GM18858 (cell line): ENCODE measurements around the gene GPT2.
"Not testable (repeated sequence)": the region's sequence is repeated elsewhere in the genome, so short reads cannot be mapped to it uniquely, and the experiment has no call there.

Source experiments
- ATAC-seq: cut with Tn5 transposase; IDR thresholded peaks from one replicate; pipeline ENCODE4 v1.9.1; 2021; ENCODE audit not compliant: unreplicated experiment

Gene GPT2

DNA sequence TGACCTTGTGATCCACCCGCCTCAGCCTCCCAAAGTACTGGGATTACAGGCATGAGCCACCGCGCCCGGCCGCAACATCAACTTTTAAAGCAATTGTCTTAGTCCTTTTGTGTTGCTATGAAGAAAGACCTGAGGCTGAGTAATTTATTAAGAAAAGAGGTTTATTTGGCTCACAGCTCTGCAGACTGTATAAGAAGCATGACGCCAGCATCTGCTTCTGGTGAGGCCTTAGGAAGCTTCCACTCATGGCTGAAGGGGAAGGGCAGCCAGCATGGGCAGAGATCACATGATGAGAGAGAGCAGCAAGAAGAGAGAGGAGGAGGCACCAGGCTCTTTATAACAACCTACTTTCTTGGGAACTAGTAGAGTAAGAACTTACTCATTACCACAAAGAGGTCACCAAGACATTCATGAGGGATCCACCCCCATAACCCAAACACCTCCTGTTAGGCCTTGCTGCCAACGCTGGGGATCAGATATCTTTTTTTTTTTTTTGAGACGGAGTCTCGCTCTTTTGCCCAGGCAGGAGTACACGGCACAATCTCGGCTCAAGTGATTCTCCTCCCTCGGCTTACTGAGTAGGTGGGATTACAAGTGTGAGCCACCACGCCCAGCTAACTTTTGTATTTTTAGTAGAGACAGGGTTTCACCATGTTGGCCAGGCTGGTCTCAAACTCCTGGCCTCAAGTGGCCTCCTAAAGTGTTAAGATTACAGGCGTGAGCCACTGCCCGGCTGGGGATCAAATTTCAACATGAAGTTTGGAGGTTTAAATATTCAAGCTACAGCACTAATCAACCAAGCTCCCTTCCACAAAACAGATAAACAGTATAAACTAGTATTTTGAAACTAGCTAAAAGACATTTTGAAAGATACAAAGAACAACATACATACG is 21.4 kb upstream of the GPT2 start:
- ATAC-seq = no peak

DNA sequence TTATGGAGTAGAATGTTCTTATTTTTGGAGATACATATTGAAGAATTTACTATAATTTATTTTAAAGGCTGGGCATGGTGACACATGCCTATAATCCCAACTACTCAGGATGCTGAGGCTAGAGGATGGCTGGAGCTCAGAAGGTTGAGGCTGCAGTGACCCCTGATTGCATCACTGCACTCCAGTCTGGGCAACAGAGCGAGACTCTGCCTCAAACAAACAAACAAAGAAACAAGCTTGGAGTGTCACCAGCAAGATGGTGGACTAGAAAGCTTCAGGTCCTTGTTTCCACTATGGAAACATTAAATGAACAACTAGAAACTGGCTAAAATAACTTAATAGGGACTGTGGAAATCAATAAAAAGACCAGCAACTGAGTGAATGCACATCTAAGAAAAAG is 17.9 kb upstream of the GPT2 start:
- ATAC-seq = no peak

DNA sequence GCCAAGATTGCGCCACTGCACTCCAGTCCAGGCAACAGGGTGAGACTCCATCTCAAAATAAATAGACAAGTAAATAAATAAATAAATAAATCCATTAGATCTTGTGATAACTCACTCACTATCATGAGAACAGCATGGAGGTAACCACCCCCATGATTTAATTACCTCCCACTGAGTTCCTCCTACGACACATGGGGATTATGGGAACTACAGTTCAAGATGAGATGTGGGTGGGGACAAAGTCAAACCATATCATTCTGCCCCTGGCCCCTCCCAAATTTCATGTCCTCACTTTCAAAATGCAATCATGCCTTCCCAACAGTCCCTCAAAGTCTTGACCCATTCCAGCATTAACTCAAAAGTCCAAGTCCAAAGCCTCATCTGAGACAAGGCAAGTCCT is 16.7 kb upstream of the GPT2 start:
- not testable (repeated sequence) for ATAC-seq

DNA sequence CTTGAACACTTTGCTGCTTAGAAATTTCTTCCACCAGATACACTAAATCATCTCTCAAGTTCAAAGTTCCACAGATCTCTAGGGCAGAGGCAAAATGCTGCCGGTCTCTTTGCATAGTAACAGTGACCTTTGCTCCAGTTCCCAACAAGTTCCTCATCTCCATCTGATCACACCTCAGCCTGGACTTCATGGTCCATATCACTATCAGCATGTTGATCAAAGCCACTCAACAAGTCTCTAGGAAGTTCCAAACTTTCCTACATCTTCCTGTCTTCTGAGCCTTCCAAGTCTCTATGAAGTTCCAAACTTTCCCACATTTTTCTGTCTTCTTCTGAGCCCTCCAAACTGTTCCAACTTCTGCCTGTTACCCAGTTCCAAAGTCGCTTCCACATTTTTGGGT is 15.3 kb upstream of the GPT2 start:
- ATAC-seq = not testable (repeated sequence)

DNA sequence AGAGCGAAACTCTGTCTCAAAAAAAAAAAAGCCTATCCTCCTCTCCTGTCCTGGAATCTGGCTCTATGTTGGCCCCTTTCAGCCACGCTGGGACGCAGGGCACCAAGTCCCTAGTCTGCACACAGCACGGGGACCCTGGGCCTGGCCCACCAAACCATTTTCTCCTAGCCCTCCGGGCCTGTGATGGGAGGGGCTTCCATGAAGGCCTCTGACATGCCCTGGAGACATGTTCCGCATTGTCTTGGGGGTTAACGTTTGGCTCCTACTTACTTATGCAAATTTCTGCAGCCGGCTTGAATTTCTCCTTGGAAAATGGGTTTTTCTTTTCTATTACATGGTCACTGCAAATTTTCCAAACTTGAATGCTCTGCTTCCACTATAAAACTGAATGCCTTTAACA is 12.6 kb upstream of the GPT2 start:
- ATAC-seq = no peak

DNA sequence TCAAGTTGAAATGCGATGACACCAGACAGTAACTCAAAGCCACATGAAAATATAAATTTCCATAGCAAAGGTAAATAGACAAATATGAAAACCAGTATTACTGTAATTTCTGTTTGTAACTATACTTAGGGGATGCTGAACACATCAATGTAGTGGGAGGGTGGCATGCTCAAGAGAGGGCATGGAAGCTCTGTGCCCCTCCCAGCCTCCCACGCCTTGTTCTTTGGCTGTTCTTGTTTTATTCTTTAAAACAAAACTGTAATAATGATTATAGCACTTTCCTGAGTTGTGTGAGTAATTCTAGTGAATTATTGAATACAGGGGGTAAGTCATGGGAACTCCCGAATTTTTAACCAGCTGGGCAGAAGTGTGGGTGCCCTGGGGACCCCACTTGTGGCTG is 11.0 kb upstream of the GPT2 start:
- ATAC-seq = no peak

DNA sequence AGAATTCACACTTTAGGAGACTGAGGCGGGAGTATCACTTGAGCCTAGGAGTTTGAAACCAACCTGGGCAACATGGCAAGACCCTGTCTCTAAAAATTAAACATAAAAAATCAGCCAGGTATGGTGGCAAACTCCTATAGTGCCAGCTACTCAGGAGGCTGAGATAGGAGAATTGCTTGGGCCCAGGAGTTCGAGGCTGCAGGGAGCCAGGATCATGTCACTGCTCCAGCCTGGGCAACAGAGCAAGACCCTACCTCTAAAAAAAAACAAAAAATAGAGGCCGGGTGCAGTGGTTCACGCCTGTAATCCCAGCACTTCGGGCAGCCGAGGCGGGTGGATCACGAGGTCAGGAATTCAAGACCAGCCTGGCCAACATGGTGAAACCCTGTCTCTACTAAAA is 8.9 kb upstream of the GPT2 start:
- ATAC-seq = no peak

DNA sequence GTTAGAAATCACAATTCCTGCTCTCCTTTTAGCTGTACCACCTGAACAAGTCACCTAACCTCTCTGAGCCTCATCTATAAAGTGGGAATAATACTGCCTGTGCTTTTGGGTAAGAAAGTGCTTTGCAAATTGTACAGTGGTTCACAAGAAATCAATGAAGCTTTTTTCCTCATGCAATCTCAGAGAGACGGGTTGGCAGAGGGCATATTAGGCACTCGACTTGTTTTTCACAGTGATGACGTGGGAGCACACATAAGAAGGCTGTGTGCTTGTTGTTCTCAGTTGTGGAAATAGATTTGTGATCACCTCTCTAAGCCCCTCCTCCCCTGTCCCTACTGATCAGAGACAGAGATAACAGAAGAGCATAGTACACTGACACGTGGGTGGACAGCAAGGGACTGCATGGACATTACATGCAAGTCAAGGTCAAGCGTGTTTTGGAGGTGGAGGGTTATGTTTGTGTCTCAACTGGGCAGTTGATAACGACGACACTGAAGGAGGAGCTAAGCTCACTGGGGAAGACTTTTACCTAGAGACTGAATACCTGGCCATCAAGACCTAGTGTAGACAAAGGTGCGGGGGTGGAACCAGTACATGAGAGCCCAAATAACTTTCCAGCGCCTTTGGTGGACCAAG is 1.7 kb upstream of the GPT2 start:
- no peak for ATAC-seq

DNA sequence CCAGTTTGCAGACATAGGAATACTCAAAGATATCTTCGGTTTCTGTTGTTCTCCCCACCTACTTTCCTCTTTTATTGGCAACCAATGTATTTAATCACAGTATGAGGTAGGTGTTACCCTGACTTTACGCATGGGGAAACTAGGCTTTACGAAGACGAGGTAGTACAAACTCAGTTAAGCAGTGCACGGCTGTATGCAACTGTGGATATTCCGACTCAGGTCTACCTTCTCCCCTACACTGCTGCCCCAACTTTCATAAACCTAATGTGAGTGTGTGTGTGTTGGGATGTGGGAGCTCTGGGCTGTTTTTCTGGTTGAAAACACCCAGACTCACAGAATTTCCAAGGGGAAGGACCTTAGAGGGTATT is 1.2 kb upstream of the GPT2 start:
- ATAC-seq = no peak

DNA sequence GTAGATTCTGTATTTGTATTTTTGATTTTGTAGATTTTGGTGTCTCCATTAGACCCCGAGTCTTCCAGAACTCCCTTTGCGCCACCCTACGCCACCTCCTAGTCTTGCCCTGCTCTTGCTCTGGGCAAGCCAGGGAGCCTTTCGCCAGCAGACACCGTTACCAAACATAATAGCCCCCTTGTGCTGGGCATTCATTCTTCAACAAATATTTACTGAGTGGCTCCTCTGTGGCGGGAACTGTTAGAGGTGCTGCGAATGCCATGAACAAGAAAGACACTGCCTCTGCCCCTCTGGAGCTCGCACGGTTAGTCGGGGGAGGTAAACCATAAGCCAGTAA is 841 bp upstream of the GPT2 start:
- ATAC-seq = no peak

DNA sequence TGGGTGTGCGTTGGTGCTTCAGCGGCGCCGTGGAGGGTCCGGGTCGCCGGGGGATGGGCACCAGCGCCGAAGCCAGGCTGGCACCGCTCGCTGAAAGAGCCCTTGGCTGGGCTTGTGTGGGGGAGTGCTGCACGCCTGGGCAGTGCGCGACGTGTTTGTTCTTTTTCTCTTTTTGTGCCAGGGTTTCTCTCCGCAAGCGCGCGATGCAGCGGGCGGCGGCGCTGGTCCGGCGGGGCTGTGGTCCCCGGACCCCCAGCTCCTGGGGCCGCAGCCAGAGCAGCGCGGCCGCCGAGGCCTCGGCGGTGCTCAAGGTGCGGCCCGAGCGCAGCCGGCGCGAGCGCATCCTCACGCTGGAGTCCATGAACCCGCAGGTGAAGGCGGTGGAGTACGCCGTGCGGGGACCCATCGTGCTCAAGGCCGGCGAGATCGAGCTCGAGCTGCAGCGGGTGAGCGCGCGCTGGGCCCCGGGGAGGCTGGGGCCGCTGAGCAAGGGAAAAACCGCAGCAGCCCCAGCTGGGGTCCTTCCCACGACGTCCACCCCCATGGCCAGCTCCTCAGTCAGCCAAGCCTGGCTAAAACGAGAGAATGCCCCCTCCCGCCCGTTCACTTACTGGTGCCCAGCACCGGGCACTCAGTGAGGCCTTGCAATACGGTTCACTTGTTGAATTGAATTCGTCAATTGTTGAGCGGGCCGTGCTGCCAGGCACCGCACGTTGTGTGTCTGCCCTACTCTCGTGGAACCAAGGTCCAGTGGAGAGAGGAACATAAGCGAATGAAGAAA is 541 bp downstream of the GPT2 start:
- ATAC-seq = peak; percentile 11

DNA sequence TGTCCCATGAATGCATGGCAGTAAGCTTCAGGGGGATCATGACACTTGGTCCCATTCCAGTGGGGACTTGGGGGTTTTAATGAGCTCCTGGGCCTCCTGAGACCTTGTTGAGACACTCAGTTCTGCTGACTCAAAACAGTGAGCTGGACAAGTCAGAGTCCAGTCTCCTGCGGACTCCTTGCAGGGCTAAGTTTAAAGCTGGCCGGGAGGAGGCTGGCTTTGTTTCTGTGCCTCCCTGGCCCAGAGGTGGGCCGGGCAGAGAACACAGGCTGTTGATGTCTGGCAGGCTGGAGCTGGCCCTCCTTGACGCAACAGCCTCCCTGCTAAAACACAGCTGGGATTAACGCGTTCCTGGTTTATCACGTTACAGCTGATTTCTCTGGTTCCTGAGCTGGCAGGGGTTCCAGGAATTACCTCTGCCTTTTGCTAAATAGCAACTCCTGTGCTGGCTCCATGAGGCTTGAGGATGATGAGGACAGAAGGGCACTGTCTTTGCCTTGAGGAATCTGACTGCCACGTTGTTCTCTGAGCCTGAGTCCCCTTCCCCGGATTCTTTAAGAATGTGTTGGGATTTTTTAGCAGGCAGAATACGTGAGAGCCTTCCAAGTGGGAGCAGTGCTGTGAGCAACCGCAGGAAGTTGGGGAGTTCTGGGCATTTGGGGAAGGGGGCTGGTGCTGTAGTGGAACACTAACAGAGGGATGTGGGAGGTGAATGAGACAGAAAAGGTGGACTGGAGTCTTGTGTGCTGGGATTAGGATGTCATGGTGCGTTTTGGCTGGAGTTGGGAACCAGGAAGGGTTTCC is 2.0 kb downstream of the GPT2 start:
- no peak for ATAC-seq

DNA sequence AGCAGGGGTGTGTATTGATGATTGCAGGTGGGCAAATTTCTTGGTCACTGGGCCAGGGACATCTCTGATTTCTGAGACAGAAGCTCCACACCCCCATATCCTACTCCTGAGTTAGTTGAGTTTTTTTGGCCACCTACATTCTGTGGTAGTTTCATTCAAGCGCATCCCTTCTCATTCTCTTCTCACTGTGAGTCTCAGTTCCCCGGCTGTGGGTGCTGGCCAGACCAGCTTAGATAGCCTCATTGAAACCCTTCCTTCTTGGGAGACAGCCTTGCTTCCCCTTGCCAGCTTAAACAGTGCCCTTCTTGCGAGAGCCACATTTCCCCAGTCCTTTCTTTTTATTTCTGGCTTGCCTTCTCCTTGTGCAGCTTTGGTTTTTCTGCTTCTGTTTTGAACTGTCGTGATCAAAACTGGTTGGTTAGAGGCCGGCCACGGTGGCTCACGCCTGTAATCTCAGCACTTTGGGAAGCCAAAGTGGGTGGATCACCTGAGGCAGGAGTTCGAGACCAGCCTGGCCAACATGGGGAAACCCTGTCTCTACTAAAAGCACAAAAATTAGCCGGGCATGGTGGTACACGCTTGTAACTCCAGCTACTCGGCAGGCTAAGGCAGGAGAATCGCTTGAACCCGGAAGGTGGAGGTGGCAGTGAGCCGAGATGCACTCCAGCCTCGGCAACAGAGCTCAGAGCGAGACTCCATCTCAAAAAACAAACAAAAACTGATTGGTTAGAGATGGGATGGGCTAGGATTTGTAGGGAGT is 2.8 kb downstream of the GPT2 start:
- no peak for ATAC-seq

DNA sequence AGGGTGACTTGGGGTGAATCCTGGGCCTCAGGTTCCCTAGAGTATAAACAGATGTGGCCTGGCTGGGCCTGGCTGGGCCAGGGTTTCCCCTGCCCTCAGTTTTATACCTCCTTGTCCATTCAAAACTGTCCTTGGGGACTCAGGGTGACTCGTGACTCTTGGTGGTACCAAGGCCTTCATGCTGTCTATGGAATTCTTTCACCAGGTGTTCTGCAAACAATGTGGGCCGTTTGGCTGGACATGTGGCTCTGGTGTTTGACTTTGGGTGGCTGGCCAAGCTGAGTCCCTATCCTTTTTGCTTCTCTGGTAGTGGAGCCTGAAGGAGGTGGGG is 3.3 kb downstream of the GPT2 start:
- ATAC-seq = no peak

DNA sequence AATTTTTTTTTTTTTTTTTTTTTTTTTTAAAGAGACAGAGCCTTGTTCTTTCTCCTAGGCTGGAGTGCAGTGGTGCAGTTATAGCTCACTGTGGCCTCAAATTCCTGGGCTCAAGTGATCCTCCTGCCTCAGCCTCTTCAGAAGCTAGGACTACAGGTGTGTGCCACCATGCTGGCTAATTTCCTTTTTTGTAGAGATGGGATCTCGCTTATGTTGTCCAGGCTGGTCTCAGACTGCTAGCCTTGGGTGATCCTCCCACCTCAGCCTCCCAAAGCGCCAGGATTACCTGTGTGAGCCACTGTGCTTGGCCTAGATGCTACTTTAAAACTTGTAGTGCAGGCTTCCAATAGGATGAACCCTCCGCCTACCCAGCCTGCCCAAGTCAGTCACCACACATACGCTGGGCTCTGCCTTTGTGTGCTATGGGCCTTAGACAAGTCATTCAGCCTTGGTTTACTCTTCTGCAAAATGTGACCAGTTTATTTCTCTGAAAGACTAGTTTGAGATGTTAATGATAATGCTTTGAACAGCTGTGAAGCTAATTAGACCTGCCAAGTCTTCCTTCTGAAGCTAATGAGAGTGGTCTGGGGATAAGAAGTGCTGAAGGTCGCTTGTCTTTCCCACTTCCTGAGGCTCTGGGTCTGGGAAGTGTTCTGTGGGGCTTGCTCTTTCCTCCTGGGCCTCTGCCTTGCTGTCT is 5.2 kb downstream of the GPT2 start:
- no peak for ATAC-seq

DNA sequence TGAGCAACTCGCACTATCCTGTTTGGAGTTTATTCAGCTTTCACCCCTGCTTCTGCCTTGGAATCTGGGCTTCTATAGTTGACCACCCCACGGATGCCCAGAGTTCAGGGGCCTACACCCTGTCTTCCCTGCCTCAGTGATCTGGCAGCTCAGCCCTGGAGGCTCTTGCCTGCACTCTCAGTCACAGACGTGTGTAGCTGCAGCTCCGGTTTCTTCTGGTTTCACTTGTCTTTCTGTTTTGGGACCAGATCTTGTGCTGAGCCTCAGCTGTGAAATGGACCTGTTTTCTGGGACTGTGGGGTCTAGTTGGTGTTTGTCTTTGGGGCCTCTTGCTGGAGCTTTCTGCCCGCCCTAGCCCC is 5.8 kb downstream of the GPT2 start:
- no peak for ATAC-seq

DNA sequence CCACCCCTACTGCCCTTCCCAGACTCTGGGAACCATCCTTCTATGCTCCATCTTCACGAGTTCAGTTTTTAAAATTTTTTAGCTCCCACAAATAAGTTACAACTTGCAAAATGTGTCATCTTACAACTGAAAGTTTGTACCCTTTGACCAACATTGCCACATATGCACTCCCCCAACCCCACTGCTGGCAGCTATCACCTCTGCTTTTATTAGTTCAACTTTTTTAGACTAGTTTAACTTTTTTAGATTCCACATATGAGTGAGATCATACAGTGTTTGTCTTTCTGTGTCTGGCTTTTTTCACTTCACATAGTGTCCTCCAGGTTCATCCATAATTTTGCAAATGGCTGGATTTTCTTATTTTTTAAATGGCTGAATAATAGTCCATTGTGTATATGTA is 7.7 kb downstream of the GPT2 start:
- no peak for ATAC-seq

DNA sequence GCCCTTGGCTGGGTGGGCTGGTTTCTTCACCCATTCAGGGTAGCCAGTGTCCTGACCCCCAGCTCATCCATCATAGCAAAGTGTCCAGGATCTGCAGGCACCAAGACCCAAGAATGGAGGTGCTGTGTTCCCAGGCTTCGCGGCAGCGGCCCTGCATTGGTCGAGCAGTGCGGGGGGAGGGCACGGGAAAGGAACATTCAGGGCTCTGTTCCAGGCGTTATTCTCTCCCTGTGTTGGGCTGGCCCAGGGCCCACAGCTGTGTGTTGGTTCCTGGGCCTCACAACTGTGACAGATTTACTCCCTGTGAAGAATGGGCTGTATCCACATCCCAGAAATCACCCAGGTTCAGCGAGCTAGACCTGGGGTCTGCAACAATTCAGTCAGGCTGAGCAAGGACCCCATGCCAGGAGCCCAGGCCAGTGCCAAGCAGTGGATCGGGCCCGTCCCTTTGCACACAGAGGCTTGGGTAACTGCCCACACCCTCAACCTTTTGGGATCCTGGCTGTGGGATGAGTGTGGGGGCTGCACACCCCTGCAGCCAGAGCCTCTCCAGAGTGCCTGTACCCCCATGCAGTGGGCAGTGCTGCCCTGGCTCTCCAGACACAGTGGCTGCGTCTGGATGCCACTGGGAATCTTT is 10.0 kb downstream of the GPT2 start:
- no peak for ATAC-seq

DNA sequence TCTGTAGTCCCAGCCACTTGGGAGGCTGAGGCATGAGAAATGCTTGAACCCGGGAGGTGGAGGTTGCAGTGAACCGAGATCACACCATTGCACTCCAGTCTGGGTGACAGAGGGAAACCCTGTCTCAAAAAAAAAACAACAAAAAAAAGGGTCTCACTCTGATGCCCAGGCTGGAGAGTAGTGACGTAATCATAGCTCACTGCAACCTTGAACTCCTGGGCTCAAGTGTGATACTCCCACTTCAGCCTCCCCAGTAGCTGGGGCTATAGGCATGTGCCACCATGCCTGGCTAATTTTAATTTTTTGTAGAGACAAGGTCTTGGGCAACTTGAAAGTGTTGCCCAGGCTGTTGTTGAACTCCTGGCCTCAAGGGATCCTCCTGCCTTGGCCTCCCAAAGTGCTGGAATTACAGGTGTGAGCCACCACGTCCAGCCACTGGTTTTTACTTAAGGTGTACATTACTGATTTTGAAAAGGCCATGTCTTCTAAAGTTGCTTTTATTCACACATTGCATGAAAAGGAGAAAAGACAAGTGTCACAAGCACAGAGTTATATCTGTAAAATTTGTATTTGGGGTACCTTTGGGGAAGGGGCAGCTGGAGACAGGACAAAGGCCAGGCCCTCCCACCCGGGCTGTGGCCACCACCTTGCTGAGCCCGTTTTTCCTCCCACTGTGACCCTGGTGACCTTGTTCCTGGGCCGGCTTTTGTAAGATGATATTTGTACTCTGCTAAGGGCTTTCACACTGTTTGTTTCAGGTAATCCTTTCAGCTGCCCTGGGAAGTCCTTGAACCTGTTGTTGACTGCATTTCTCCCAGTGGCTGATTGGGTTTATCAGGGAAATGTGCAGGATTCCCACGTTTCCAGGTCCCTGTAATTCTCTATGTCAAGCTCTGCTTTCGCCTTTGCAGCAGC is 11.5 kb downstream of the GPT2 start:
- ATAC-seq = no peak
